Measurements from ENCODE around the gene SMARCD3. TPM values are rescaled to one million over a fixed set of nuclear protein-coding genes. Genes with fewer than 3 reads are reported as not detected.

SMARCD3 gene
- total RNA-seq, 1 experiment from 2014 or later: 4.6 TPM

DNA sequence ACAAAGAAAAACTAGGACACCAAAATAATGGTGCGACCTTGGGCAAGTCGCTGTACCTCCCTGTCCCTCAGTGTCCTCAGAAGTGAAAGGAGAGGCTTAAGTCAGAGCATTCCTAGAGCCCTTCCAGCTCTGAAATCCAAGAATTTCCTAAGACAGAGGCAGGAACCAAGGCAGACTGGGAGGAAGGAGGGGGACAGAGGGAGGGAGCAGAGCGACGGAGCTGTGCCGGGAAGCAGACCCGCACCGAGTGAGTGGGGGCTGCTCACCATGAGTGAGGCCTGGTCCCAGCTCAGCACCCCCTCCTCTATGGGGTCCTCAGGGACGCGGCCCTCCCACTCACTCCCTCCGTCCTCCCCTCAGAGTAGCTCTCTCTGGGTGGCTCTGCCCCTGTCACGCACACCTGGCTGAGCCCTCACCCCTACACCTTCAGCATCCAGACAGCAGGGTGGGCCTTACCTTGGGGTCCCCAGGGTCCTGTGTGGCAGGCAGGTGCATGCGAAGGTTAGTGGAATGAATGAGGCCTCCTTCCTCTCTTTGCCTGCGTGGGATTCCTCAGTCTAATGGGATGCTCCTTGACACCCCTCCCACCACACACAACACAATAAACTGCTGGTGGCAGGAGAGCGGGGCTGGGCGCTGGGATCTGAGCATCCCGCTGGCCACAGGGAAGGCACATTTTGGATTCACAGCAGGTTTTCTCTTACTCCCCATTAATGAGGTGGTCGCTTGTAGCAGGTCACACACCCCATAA lies 4.6 kb upstream of the SMARCD3 start:
- no peaks in the 10 kb centered on the region; the same call in 1 of the 2 replicates for H3F3A ChIP-seq (ENCODE audit: insufficient read depth, low read depth)
- H3K4me1 ChIP-seq (replicated peaks; ENCODE audit: insufficient read depth): no peaks in the 10 kb centered on the region; the same call in 1 of the 2 replicates
- ChIA-PET CTCF (no interaction called here), POLR2A (ENCODE audit: unreplicated experiment) (no interaction called here)
- no TSS peak for BruUV-seq (replicated peaks)
- no peak for DNase-seq
- intact Hi-C loops (cut with micrococcal nuclease; ENCODE audit: unreplicated experiment): no loop called here
- no peaks in the 10 kb centered on the region for H3K36me3 ChIP-seq (ENCODE audit: low read depth)
- H3K4me3 ChIP-seq: no peak overlapping the region
- no peak for TF ChIP-seq EZH2 (IDR thresholded peaks at IDR 0.05; ENCODE audit: low read depth)
- TF ChIP-seq, protein P1, sequence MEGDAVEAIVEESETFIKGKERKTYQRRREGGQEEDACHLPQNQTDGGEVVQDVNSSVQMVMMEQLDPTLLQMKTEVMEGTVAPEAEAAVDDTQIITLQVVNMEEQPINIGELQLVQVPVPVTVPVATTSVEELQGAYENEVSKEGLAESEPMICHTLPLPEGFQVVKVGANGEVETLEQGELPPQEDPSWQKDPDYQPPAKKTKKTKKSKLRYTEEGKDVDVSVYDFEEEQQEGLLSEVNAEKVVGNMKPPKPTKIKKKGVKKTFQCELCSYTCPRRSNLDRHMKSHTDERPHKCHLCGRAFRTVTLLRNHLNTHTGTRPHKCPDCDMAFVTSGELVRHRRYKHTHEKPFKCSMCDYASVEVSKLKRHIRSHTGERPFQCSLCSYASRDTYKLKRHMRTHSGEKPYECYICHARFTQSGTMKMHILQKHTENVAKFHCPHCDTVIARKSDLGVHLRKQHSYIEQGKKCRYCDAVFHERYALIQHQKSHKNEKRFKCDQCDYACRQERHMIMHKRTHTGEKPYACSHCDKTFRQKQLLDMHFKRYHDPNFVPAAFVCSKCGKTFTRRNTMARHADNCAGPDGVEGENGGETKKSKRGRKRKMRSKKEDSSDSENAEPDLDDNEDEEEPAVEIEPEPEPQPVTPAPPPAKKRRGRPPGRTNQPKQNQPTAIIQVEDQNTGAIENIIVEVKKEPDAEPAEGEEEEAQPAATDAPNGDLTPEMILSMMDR (conservative IDR thresholded peaks at IDR 0.05): no peak
- H3K27ac ChIP-seq: no peak overlapping the region
- H3K9me3 ChIP-seq (ENCODE audit: insufficient read depth, low read depth): no peaks in the 10 kb centered on the region
- no peaks in the 10 kb centered on the region for H3K9me2 ChIP-seq (ENCODE audit: insufficient read depth)
- no peak overlapping the region for H2AFZ ChIP-seq
- H3K4me2 ChIP-seq: no peak overlapping the region
- peaks cover 82% of the 10 kb centered on the region for H3K27me3 ChIP-seq (ENCODE audit: insufficient read depth, low read depth)
- H4K20me1 ChIP-seq (ENCODE audit: insufficient read depth): 0 out of 2 replicates have a peak, but pooled peaks cover 3% of the 10 kb centered on the region
- no peaks in the 10 kb centered on the region for H3K79me2 ChIP-seq (ENCODE audit: low read depth)

DNA sequence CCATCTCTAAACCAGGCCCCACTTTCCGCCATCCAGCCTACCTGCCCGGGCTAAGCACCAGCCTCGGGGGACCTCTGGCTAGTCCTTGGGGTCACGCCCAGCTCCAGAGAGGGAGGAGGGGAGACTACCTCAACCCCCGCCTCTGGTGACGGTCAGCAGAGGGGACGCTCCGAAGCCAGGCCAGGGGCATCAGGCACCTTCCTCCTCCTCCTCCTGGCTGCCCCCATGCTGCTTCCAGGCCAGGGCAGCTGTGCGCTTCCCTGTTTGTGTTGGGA lies 4.0 kb upstream of the SMARCD3 start:
- Histone ChIP-seq H3K4me1 (replicated peaks; ENCODE audit: insufficient read depth) (no peaks in the 10 kb centered on the region; the same call in 1 of the 2 replicates), H3K4me2 (no peak overlapping the region), H3K4me3 (no peak overlapping the region), H4K20me1 (ENCODE audit: insufficient read depth) (0 out of 2 replicates have a peak, but pooled peaks cover 3% of the 10 kb centered on the region), H3K9me2 (ENCODE audit: insufficient read depth) (no peaks in the 10 kb centered on the region), H3K27me3 (ENCODE audit: insufficient read depth, low read depth) (peaks cover 82% of the 10 kb centered on the region), H3K79me2 (ENCODE audit: low read depth) (no peaks in the 10 kb centered on the region), H3F3A (ENCODE audit: insufficient read depth, low read depth) (no peaks in the 10 kb centered on the region; the same call in 1 of the 2 replicates), H3K27ac (no peak overlapping the region), H2AFZ (no peak overlapping the region), H3K36me3 (ENCODE audit: low read depth) (no peaks in the 10 kb centered on the region), H3K9me3 (ENCODE audit: insufficient read depth, low read depth) (no peaks in the 10 kb centered on the region)
- no peak for DNase-seq
- TF ChIP-seq, protein P1 (conservative IDR thresholded peaks at IDR 0.05): no peak
- no peak for TF ChIP-seq EZH2 (IDR thresholded peaks at IDR 0.05; ENCODE audit: low read depth)
- CTCF ChIA-PET: no interaction called here
- no TSS peak for BruUV-seq (replicated peaks)
- intact Hi-C loops (cut with micrococcal nuclease; ENCODE audit: unreplicated experiment): no loop called here
- POLR2A ChIA-PET (ENCODE audit: unreplicated experiment): no interaction called here

DNA sequence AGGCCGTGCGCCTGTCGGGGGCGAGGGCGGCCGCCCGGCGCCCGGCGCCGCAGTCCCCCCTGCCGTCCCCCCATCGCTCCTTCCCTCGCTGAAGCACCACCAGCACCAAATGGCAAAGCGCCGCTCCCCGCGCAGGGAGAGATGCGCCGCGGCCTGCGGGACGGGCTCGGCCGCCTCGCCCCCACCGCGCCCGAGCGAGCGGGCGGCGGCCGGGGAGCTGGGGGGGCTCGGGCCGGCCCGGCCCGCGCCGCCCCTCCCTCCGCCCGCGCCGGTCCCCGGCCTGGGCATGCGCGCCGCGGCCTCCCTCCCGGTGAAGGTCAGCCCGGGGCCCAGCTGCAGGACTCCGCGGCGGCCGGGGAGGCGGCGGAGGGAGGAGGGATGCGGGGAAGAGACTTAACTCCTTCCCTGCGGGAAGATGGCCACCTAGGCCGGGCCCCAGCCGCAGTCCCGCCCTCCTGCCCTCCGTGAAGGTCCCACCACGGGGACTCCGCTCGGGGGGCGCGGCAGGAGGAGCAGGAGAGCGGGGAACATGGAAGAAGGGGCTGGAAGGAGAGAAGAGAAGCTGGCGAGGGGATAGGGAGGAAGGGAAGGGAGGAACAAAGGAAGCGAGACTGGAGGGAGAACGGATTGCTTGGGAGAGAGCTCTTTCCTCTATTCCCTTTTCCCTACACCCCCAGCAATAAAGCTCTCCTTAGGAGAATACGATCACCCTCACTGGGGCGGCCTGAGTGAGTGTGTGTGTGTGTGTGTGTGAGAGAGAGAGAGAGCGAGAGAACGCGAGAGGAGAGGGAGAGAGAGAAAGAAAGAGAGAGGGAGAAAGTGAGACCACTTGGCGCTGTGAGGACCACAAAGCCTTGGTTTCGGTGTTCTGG lies 3.4 kb upstream of the SMARCD3 start:
- Histone ChIP-seq H3K4me2 (peak overlapping the region; percentile 88), H3K79me2 (ENCODE audit: low read depth) (no peaks in the 10 kb centered on the region), H3K4me3 (peak overlapping the region; percentile 52; the same call in 1 of the 2 replicates), H3K36me3 (ENCODE audit: low read depth) (no peaks in the 10 kb centered on the region), H4K20me1 (ENCODE audit: insufficient read depth) (0 out of 2 replicates have a peak, but pooled peaks cover 3% of the 10 kb centered on the region), H3K9me3 (ENCODE audit: insufficient read depth, low read depth) (no peaks in the 10 kb centered on the region), H3K27ac (no peak overlapping the region), H3K27me3 (ENCODE audit: insufficient read depth, low read depth) (peaks cover 79% of the 10 kb centered on the region), H3K4me1 (replicated peaks; ENCODE audit: insufficient read depth) (no peaks in the 10 kb centered on the region; the same call in 1 of the 2 replicates), H3K9me2 (ENCODE audit: insufficient read depth) (no peaks in the 10 kb centered on the region), H2AFZ (peak overlapping the region; percentile 82; the same call in 1 of the 2 replicates), H3F3A (ENCODE audit: insufficient read depth, low read depth) (no peaks in the 10 kb centered on the region; the same call in 1 of the 2 replicates)
- TF ChIP-seq EZH2 (IDR thresholded peaks at IDR 0.05; ENCODE audit: low read depth): peak; percentile 58; the same call in 1 of the 2 replicates
- TF ChIP-seq, protein P1 (conservative IDR thresholded peaks at IDR 0.05): no peak
- ChIA-PET CTCF (no interaction called here), POLR2A (ENCODE audit: unreplicated experiment) (no interaction called here)
- intact Hi-C loops (cut with micrococcal nuclease; ENCODE audit: unreplicated experiment): no loop called here
- DNase-seq: peak in 1 of 2 experiments; percentile 43
- no TSS peak for BruUV-seq (replicated peaks)
